Measurements from ENCODE around the gene ST3GAL4. TPM values are rescaled to one million over a fixed set of nuclear protein-coding genes. Genes with fewer than 3 reads are reported as not detected.

ST3GAL4 gene
- total and polyA plus RNA-seq, 2 of the 8 experiments (the other 6 are each of a cell fraction or from before 2014, with no cell fraction given), result 15.6 to 20.0 TPM

DNA sequence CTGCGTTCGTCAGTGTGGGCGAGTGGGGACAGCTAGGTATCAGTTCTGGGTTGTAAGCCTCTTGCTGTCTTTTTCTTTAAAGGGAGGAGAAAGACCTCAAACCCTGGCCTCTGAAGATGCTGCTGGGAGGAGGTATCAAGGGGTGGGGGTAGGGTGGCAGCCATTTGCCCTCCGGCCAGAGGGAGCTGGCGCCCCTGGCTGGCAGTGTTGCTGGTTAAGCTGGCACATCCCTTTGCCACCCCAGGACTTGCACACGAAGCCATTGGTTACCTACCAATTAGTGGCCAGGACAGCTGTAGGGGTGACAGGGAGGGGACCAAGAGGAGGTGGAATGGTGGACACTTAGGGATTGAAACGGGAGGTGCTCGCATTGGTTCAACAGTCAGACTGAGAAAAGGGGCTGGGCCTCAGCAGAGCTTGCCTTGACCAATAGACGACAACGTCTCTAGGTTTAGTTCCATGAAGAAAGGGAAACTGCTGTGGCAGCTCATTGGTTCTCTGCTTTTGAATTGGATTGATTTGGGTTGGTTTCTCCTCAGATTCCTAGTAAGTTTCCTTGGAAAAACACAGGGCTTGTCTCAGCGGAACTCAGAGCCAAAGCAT is 77.9 kb downstream of the ST3GAL4 start:
- no peak overlapping the region for H2AFZ ChIP-seq (ENCODE audit: low read length)
- H4K20me1 ChIP-seq (replicated peaks in 1 of 2; ENCODE audit: control insufficient read depth in 1 of 2, insufficient read depth in 2 of 2, low read length in 2 of 2), result peaks cover 0 to 5% of the 10 kb centered on the region in 2 experiments
- no peak for TF ChIP-seq GABPA (IDR thresholded peaks at IDR 0.05; ENCODE audit: borderline replicate concordance, insufficient read depth, low read length)

More for the DNA sequence above, 77.9 kb downstream of the ST3GAL4 start:
- Histone ChIP-seq H4K8ac (ENCODE audit: extremely low read depth, insufficient read depth, low read length) (peak overlapping the region; percentile 28; the same call in 1 of the 2 replicates), H3K9ac (replicated peaks in 1 of 4; ENCODE audit: extremely low read depth in 1 of 4, low read depth in 3 of 4, low read length in 3 of 4) (no peak overlapping the region), H3K4me1 (replicated peaks in 1 of 4; ENCODE audit: control insufficient read depth in 3 of 4, insufficient read depth in 4 of 4, low read length in 3 of 4) (peaks cover 0 to 18% (median 6%) of the 10 kb centered on the region in 4 experiments; a peak in 5 of 7 replicates), H4K91ac (replicated peaks; ENCODE audit: insufficient read length, low read length) (no peak overlapping the region), H3K27me3 (replicated peaks in 1 of 4; ENCODE audit: control insufficient read depth in 3 of 4, extremely low read depth in 1 of 4, insufficient read depth in 3 of 4, low read length in 3 of 4) (no peaks in the 10 kb centered on the region), H3K23me2 (ENCODE audit: low read depth, low read length) (0 out of 2 replicates have a peak, but pooled peaks cover 3% of the 10 kb centered on the region), H2BK12ac (ENCODE audit: low read depth, low read length) (0 out of 2 replicates have a peak overlapping the region, but pooled peaks have one; percentile 0), H3K18ac (ENCODE audit: extremely low read depth, low read length) (0 out of 2 replicates have a peak overlapping the region, but pooled peaks have one; percentile 4), H2BK120ac (replicated peaks; ENCODE audit: low read depth, low read length) (no peak overlapping the region), H3K27ac (ENCODE audit: low read depth, low read length) (no peak overlapping the region), H3K79me2 (ENCODE audit: control insufficient read depth in 1 of 2, insufficient read depth in 2 of 2, low read length in 2 of 2) (no peaks in the 10 kb centered on the region; a peak in 1 of 4 replicates), H2BK20ac (ENCODE audit: low read length) (no peak overlapping the region), H3K14ac (ENCODE audit: insufficient read length) (no peak overlapping the region), H3K4me2 (ENCODE audit: insufficient read depth in 1 of 2, low read depth in 2 of 2, low read length in 2 of 2) (no peak overlapping the region), H3K56ac (replicated peaks; ENCODE audit: insufficient read length, low read depth, low read length) (no peak overlapping the region), H4K5ac (ENCODE audit: insufficient read length, low read depth, low read length) (no peak overlapping the region), H3K36me3 (ENCODE audit: control insufficient read depth in 2 of 4, insufficient read depth in 4 of 4, low read length in 3 of 4) (no peaks in the 10 kb centered on the region), H3K4ac (replicated peaks; ENCODE audit: insufficient read length, low read depth, low read length) (no peak overlapping the region), H3K79me1 (ENCODE audit: low read depth, low read length) (peaks cover 2% of the 10 kb centered on the region; the same call in 1 of the 2 replicates), H3K9me3 (ENCODE audit: insufficient read depth in 2 of 2, low read depth in 1 of 2, low read length in 1 of 2) (no peaks in the 10 kb centered on the region), H2AK5ac (ENCODE audit: low read depth, low read length) (no peak overlapping the region), H2BK5ac (ENCODE audit: low read depth, low read length) (no peak overlapping the region), H3K23ac (ENCODE audit: insufficient read length) (no peak overlapping the region), H3K4me3 (ENCODE audit: extremely low read depth in 1 of 4, insufficient read depth in 2 of 4, low read depth in 3 of 4, low read length in 4 of 4) (no peak overlapping the region), H2BK15ac (ENCODE audit: low read length) (no peak overlapping the region)
- ChIA-PET POLR2A (ENCODE audit: partially characterized antibody) (no interaction called here), CTCF (ENCODE audit: partially characterized antibody) (interaction anchor here (0.7 to 6.5 kb wide), 14 partner anchors 9 to 282 kb away, joined by 3 to 31 read pairs (median 4); no protein-coding TSS in a partner anchor)
- FAIRE-seq (no peak), DNase-seq (ENCODE audit: low read depth in 1 of 2, low spot score in 2 of 2) (no peak)
- 95% methylated on average over 11 of the region's 11 CpGs; no CpG with 5 or more reads in 1 of the 2 experiments for WGBS, 2 experiments (ENCODE audit: extremely low coverage in 1 of 2, insufficient coverage in 1 of 2, insufficient read length in 1 of 2, insufficient replicate concordance in 2 of 2, low coverage in 1 of 2, low lambda C conversion rate in 2 of 2, missing lambda C conversion rate in 1 of 2)
